Gastrocnemius medialis (tissue), 4 donors: ENCODE results near the gene CSF1. TPM values are rescaled to one million over a fixed set of nuclear protein-coding genes. Genes with fewer than 3 reads are reported as not detected.

Source experiments
- ATAC-seq, 2 donors: fragments of 150-250 bp; one replicate each; pipeline ENCODE4 v1.9.1; 2016
- DNase-seq, 2 donors: peaks; one replicate each; pipeline ENCODE4 v3.0.0-alpha.2; 2019
- H3K27ac ChIP-seq, 4 donors: fragments of 200-600 bp; sonication (generic); 1 replicate in 1 of 4; 2 replicates in 3 of 4; pipeline ENCODE4 v1.5.1; 2016 to 2018; ENCODE audit warnings: mild to moderate bottlenecking in 2 of 4, moderate library complexity in 1 of 4
- H3K27me3 ChIP-seq, 3 donors: fragments of 200-600 bp; sonication (generic) in 2 of 3; 1 replicate in 1 of 3; 2 replicates in 2 of 3; pipeline versions ENCODE4 v1.5.1 to v1.6.0; 2016 to 2019; ENCODE audit warnings: mild to moderate bottlenecking in 1 of 3, moderate library complexity in 1 of 3
- H3K36me3 ChIP-seq, 2 donors: fragments of 200-600 bp; sonication (generic) in 1 of 2; one replicate each; pipeline ENCODE4 v1.5.1; 2017 to 2018
- H3K4me1 ChIP-seq, 2 donors: fragments of 200-600 bp; sonication (generic) in 1 of 2; one replicate each; pipeline ENCODE4 v1.5.1; 2016 to 2017; ENCODE audit warnings: mild to moderate bottlenecking in 2 of 2
- H3K4me3 ChIP-seq, 4 donors: fragments of 200-600 bp; sonication (generic) in 3 of 4; 1 replicate in 1 of 4; 2 replicates in 3 of 4; pipeline ENCODE4 v1.5.1; 2016 to 2019; ENCODE audit warnings: mild to moderate bottlenecking in 2 of 4
- H3K9me3 ChIP-seq, 3 donors: fragments of 200-600 bp; sonication (generic) in 2 of 3; 1 replicate in 1 of 3; 2 replicates in 2 of 3; pipeline ENCODE4 v1.5.1; 2016 to 2019
- CTCF ChIP-seq, 5 experiments: fragments of 450-650 bp in 3 of 5; fragments of 200-600 bp in 2 of 5; sonication (generic) in 2 of 5; IDR thresholded peaks in 4 of 5; conservative IDR thresholded peaks in 1 of 5; 1 replicate in 4 of 5; 2 replicates in 1 of 5; pipeline ENCODE4 v1.5.1; 2016 to 2019; ENCODE audit warnings: antibody characterized with exemption in 5 of 5, mild to moderate bottlenecking in 3 of 5, moderate library complexity in 3 of 5
- POLR2A ChIP-seq, 2 donors: fragments of 450-650 bp; IDR thresholded peaks; one replicate each; pipeline ENCODE4 v1.6.1; 2017; ENCODE audit warnings: antibody characterized with exemption in 2 of 2, mild to moderate bottlenecking in 2 of 2, moderate library complexity in 2 of 2
- in situ Hi-C, 4 donors: fragments of 200-750 bp; cut with MboI; loops; one replicate each; pipeline versions ENCODE4 v1.15.0 to v1.8.0; 2017; ENCODE audit warnings: low sequenced_read_pairs in 4 of 4
- intact Hi-C: fragments of 100-400 bp; cut with DNase I; formaldehyde crosslinking; loops from one replicate; pipeline ENCODE4 v1.15.1; 2023; ENCODE audit warnings: low total_unique reads
- total RNA-seq, 4 donors: library from RNA; depleted of rRNA; stranded (reverse); fragments of >200 nt; gene quantifications; one replicate each; pipeline versions ENCODE4 v1.1.0 to v1.2.3, GENCODE V29; 2016

CSF1 gene
- total RNA-seq, 4 donors from 2014 or later = 14.6 to 31.1 (median 19.6) TPM

DNA sequence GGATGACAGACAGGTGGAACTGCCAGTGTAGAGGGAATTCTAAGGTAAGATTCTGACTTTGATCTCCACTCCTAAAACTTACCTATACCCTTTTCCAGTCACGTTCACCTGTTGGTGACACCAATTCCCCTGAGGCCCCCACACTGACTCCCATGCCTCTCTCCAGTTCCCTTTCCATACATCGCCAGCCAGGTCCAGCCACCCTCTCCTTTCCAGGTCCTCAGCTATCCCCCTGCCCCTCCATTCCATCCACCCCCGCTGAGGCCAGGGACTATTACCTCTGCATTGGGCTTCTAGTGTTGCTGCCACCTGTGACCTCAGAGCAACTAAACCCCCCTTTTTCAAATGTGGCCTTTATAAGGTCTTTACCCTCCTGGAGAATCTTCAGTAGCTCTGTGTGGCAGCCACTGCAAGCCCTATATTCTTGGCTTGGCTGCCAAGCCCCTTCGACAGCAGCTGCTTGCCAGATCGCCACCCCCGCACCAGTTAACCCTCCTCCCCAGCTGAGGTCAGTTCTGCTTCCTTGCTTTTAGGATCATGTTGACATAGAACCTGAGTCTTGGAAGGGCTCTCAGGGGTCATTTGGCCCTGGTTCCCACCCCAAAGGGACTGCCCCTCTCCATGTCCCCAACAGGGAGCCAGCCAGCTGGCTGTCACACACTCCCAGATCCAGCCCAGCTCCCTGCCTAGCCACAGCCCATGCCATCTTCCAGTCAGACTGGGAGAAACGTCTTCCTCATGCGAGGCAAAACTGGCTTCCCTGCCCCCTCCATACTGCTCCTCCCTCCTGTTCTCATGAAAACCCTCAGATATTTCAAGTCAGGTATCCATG, 14.7 kb downstream of the CSF1 start:
- no peaks in the 10 kb centered on the region for H3K27me3 ChIP-seq
- no peak for DNase-seq
- ATAC-seq = no peak
- no peak overlapping the region for H3K4me3 ChIP-seq
- in situ Hi-C loops (no loop called here), intact Hi-C loops (no loop called here)
- H3K36me3 ChIP-seq = peaks cover 0 to 77% of the 10 kb centered on the region in 2 donors
- H3K27ac ChIP-seq = peak overlapping the region; percentile 46 to 85 (median 77)
- no peak for TF ChIP-seq POLR2A (IDR thresholded peaks at IDR 0.05)
- TF ChIP-seq CTCF (IDR thresholded peaks at IDR 0.05 in 4 of 5, conservative IDR thresholded peaks at IDR 0.05 in 1 of 5) = no peak
- H3K9me3 ChIP-seq = no peaks in the 10 kb centered on the region
- peaks cover 22 to 24% of the 10 kb centered on the region in 2 donors for H3K4me1 ChIP-seq

GRCh38 chr1:109926662-109927300, 16.1 kb downstream of the CSF1 start:
- Histone ChIP-seq H3K36me3 (peaks cover 0 to 63% of the 10 kb centered on the region in 2 donors), H3K9me3 (no peaks in the 10 kb centered on the region), H3K27me3 (no peaks in the 10 kb centered on the region), H3K4me1 (peaks cover 34 to 35% of the 10 kb centered on the region in 2 donors), H3K4me3 (no peak overlapping the region), H3K27ac (peak overlapping the region; percentile 74 to 85 (median 80))
- ATAC-seq (no peak), DNase-seq (no peak)
- in situ Hi-C loops (no loop called here), intact Hi-C loops (no loop called here)
- no peak for TF ChIP-seq CTCF (IDR thresholded peaks at IDR 0.05 in 4 of 5, conservative IDR thresholded peaks at IDR 0.05 in 1 of 5)
- TF ChIP-seq POLR2A (IDR thresholded peaks at IDR 0.05) = no peak

DNA sequence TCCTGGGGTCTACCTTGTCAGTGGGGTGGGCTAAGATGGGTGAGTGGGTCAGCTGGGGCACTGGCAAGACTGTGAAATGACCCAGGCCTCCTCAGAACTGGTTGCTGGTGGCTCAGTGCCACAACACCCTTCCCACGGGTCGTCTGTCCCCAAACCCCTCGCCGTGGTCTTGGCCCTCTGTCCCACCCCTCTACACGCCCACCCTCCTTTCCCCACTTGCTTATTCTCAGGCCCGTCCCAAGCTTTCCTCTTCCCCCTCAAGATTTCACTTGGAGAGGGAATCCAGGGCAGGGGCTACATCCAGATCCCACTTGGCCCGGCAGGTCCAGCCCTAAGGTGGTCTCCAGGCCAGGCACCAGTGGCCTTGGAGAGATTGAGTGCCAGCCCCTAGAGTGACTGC, 16.7 kb downstream of the CSF1 start:
- Histone ChIP-seq H3K9me3 (no peaks in the 10 kb centered on the region), H3K27ac (peak overlapping the region; percentile 74 to 85 (median 80)), H3K36me3 (peaks cover 0 to 57% of the 10 kb centered on the region in 2 donors), H3K4me3 (no peak overlapping the region), H3K27me3 (no peaks in the 10 kb centered on the region), H3K4me1 (peaks cover 34 to 35% of the 10 kb centered on the region in 2 donors)
- intact Hi-C loops = no loop called here
- in situ Hi-C loops = no loop called here
- TF ChIP-seq POLR2A (IDR thresholded peaks at IDR 0.05) (no peak), CTCF (IDR thresholded peaks at IDR 0.05 in 4 of 5, conservative IDR thresholded peaks at IDR 0.05 in 1 of 5) (no peak)
- ATAC-seq (no peak), DNase-seq (no peak)

GRCh38 chr1:109927911-109928321, 17.3 kb downstream of the CSF1 start:
- H3K27ac ChIP-seq = peak overlapping the region; percentile 74 to 85 (median 80)
- intact Hi-C loops = no loop called here
- ATAC-seq (peak; percentile 82 to 83), DNase-seq (peak; percentile 71 to 79)
- peaks cover 34 to 35% of the 10 kb centered on the region in 2 donors for H3K4me1 ChIP-seq
- no peak overlapping the region for H3K4me3 ChIP-seq
- H3K36me3 ChIP-seq = peaks cover 0 to 53% of the 10 kb centered on the region in 2 donors
- H3K9me3 ChIP-seq = no peaks in the 10 kb centered on the region
- no peaks in the 10 kb centered on the region for H3K27me3 ChIP-seq
- TF ChIP-seq CTCF (IDR thresholded peaks at IDR 0.05 in 4 of 5, conservative IDR thresholded peaks at IDR 0.05 in 1 of 5) (no peak), POLR2A (IDR thresholded peaks at IDR 0.05) (no peak)
- in situ Hi-C loops = no loop called here
